ENCODE results near the gene UNCX. TPM values are rescaled to one million over a fixed set of nuclear protein-coding genes. Genes with fewer than 3 reads are reported as not detected.

The UNCX gene
- total RNA-seq, 2 experiments from 2014 or later, result not detected

DNA sequence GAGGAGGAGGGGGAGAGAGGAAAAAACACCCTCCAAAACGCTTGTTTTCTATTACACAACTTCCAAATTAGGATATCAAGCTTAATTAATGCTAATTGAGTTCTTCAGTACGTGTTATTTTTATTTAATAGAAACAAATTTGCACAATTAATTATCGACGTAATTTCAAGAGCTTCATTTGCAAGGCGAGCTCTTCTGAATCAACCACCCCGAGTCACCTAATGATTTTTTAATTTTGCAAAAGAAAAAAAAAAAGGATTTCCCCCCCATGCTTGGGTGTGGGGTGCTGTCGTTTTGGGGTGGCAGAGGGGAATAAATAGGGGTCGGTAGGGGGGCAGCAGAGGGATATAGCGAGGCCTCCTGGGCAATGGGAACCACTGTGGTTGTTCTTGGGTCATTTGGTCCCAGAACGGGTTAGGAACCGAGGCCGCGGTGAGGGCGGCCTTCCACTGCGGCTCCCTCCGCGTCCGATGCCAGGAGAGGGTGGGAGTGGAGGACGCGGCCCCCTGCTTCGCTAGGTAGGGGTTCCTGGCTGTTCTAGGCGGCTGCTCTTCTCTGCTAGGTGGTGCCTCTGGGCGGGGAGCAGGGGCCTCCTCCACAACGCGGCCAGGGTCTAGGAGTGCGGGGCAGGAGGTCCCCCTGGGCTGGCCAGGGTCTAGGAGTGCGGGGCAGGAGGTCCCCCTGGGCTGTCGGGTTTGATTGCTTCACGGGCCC lies 7.3 kb downstream of the UNCX start:
- Histone ChIP-seq H3K4me3 (ENCODE audit: low read depth, low read length, poor library complexity, severe bottlenecking) (no peak overlapping the region), H2AFZ (ENCODE audit: low read length) (no peak overlapping the region), H4K20me1 (ENCODE audit: insufficient read depth, low read length) (no peaks in the 10 kb centered on the region), H3K4me1 (ENCODE audit: insufficient read depth, low read length, poor library complexity, severe bottlenecking) (no peaks in the 10 kb centered on the region), H3K9me2 (ENCODE audit: insufficient read depth, low read length) (no peaks in the 10 kb centered on the region), H3K9me3 (ENCODE audit: low read length) (no peaks in the 10 kb centered on the region), H3K79me2 (ENCODE audit: insufficient read depth, low read depth, low read length) (no peaks in the 10 kb centered on the region), H3K4me2 (ENCODE audit: low read length) (no peak overlapping the region), H3K36me3 (ENCODE audit: insufficient read depth, low read length) (no peaks in the 10 kb centered on the region), H3K27ac (ENCODE audit: low read depth, low read length, poor library complexity, severe bottlenecking) (no peak overlapping the region)
- no TSS peak for BruUV-seq (replicated peaks)
- POLR2A ChIA-PET, result interaction anchor here (0.6 to 0.7 kb wide), 2 partner anchors 563 to 1144 kb away, joined by 4 to 5 read pairs; no protein-coding TSS in a partner anchor
- no peak for DNase-seq (ENCODE audit: low spot score)
- no peak for TF ChIP-seq EZH2phosphoT487 (IDR thresholded peaks at IDR 0.05; ENCODE audit: borderline replicate concordance, low read depth, low read length)
- TF ChIP-seq, protein P1, sequence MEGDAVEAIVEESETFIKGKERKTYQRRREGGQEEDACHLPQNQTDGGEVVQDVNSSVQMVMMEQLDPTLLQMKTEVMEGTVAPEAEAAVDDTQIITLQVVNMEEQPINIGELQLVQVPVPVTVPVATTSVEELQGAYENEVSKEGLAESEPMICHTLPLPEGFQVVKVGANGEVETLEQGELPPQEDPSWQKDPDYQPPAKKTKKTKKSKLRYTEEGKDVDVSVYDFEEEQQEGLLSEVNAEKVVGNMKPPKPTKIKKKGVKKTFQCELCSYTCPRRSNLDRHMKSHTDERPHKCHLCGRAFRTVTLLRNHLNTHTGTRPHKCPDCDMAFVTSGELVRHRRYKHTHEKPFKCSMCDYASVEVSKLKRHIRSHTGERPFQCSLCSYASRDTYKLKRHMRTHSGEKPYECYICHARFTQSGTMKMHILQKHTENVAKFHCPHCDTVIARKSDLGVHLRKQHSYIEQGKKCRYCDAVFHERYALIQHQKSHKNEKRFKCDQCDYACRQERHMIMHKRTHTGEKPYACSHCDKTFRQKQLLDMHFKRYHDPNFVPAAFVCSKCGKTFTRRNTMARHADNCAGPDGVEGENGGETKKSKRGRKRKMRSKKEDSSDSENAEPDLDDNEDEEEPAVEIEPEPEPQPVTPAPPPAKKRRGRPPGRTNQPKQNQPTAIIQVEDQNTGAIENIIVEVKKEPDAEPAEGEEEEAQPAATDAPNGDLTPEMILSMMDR (conservative IDR thresholded peaks at IDR 0.05; ENCODE audit: low read length), result no peak
- intact Hi-C loops (cut with micrococcal nuclease; ENCODE audit: unreplicated experiment), result no loop called here
- CTCF ChIA-PET (ENCODE audit: unreplicated experiment), result no interaction called here

DNA sequence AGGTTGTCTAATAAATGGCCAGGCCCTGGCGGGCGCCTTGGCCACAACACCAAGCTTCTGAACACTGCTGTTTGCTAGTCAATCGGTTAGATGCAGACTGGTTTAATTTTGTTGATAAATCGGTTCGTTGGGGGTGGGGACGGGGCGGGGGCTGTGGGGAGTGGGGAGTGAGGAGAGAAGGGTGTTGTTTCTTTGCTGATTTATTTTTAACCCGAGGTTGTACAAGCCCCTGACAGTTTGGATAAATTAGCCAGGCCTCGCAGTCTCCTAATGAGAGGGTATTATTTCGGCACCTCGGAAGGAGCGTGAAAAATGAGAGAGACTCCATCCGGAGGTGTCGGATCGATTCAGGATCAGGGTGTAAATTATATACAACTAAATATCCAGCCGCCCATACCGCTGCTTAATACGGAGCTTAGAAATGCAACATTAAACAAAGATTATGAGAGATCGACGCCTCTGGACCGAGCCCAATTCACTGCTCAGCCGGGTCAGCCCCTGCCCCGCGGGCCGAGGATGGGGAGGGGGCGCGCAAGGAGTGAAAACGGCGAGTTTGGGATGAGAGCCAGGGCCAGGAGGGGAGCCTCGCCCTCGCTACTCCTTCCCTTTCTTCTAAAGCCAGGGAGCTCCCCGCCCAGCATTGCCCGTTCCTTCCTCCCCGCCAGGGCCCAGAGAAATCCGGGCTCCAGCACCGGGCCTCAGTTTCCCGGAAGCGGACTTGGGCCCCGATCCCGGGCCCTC lies 8.0 kb downstream of the UNCX start:
- no TSS peak for BruUV-seq (replicated peaks)
- no peak for TF ChIP-seq EZH2phosphoT487 (IDR thresholded peaks at IDR 0.05; ENCODE audit: borderline replicate concordance, low read depth, low read length)
- TF ChIP-seq, protein P1 (conservative IDR thresholded peaks at IDR 0.05; ENCODE audit: low read length), result no peak

DNA sequence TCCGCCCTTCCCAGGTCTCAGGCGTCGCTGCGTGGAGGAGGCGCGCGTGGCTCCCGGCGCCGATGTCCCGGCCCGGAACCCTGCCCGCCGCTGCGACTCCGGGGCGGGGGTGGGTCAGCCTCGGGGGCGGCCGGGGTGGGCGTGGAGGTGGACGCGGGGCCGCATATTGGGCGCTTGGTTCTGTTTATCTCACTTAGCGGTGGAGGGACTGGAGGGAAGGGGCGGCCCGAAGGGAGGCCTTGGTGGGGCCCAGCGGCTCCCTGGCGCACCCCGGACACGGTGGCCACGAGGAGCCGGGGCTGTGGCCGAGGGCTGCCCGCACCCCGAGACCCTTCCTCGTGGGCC lies 8.6 kb downstream of the UNCX start:
- ChIA-PET CTCF (ENCODE audit: unreplicated experiment) (no interaction called here), POLR2A (no interaction called here)
- H3K9me2 ChIP-seq (ENCODE audit: insufficient read depth, low read length), result no peaks in the 10 kb centered on the region
- intact Hi-C loops (cut with micrococcal nuclease; ENCODE audit: unreplicated experiment), result no loop called here
- no peaks in the 10 kb centered on the region for H3K4me1 ChIP-seq (ENCODE audit: insufficient read depth, low read length, poor library complexity, severe bottlenecking)
- no peaks in the 10 kb centered on the region for H3K36me3 ChIP-seq (ENCODE audit: insufficient read depth, low read length)
- H3K4me2 ChIP-seq (ENCODE audit: low read length), result no peak overlapping the region
- H3K79me2 ChIP-seq (ENCODE audit: insufficient read depth, low read depth, low read length), result no peaks in the 10 kb centered on the region
- H4K20me1 ChIP-seq (ENCODE audit: insufficient read depth, low read length), result no peaks in the 10 kb centered on the region
- no peak overlapping the region for H3K27ac ChIP-seq (ENCODE audit: low read depth, low read length, poor library complexity, severe bottlenecking)
- no peak for DNase-seq (ENCODE audit: low spot score)
- no TSS peak for BruUV-seq (replicated peaks)
- H2AFZ ChIP-seq (ENCODE audit: low read length), result no peak overlapping the region
- no peaks in the 10 kb centered on the region for H3K9me3 ChIP-seq (ENCODE audit: low read length)
- no peak overlapping the region for H3K4me3 ChIP-seq (ENCODE audit: low read depth, low read length, poor library complexity, severe bottlenecking)
- TF ChIP-seq EZH2phosphoT487 (IDR thresholded peaks at IDR 0.05; ENCODE audit: borderline replicate concordance, low read depth, low read length), result no peak
- TF ChIP-seq, protein P1 (conservative IDR thresholded peaks at IDR 0.05; ENCODE audit: low read length), result no peak

More for the DNA sequence above, 8.0 kb downstream of the UNCX start:
- no peaks in the 10 kb centered on the region for H3K36me3 ChIP-seq (ENCODE audit: insufficient read depth, low read length)
- no peak overlapping the region for H3K4me2 ChIP-seq (ENCODE audit: low read length)
- intact Hi-C loops (cut with micrococcal nuclease; ENCODE audit: unreplicated experiment), result no loop called here
- no peaks in the 10 kb centered on the region for H3K9me2 ChIP-seq (ENCODE audit: insufficient read depth, low read length)
- H3K4me1 ChIP-seq (ENCODE audit: insufficient read depth, low read length, poor library complexity, severe bottlenecking), result no peaks in the 10 kb centered on the region
- DNase-seq (ENCODE audit: low spot score), result no peak
- H3K9me3 ChIP-seq (ENCODE audit: low read length), result no peaks in the 10 kb centered on the region
- no peak overlapping the region for H2AFZ ChIP-seq (ENCODE audit: low read length)
- POLR2A ChIA-PET, result no interaction called here
- CTCF ChIA-PET (ENCODE audit: unreplicated experiment), result no interaction called here
- no peak overlapping the region for H3K27ac ChIP-seq (ENCODE audit: low read depth, low read length, poor library complexity, severe bottlenecking)
- H4K20me1 ChIP-seq (ENCODE audit: insufficient read depth, low read length), result no peaks in the 10 kb centered on the region
- no peak overlapping the region for H3K4me3 ChIP-seq (ENCODE audit: low read depth, low read length, poor library complexity, severe bottlenecking)
- no peaks in the 10 kb centered on the region for H3K79me2 ChIP-seq (ENCODE audit: insufficient read depth, low read depth, low read length)

Data from OCI-LY7 (cell line).